WI38 (cell line): ENCODE measurements around the gene TSHZ1.

Experiments used
- H3K4me3 ChIP-seq: 2 replicates; pipeline ENCODE4 v1.5.1; 2011; ENCODE audit warnings: low read depth, mild to moderate bottlenecking, control low read depth, low read length
- TF ChIP-seq, protein P1 (sequence below): IDR thresholded peaks from 2 replicates; pipeline ENCODE4 v1.5.1; 2012; ENCODE audit warnings: low read depth, mild to moderate bottlenecking, control low read depth, low read length

TSHZ1 gene

GRCh38 chr18:75172299-75173124, 38.1 kb upstream of the TSHZ1 start:
- TF ChIP-seq, protein P1, sequence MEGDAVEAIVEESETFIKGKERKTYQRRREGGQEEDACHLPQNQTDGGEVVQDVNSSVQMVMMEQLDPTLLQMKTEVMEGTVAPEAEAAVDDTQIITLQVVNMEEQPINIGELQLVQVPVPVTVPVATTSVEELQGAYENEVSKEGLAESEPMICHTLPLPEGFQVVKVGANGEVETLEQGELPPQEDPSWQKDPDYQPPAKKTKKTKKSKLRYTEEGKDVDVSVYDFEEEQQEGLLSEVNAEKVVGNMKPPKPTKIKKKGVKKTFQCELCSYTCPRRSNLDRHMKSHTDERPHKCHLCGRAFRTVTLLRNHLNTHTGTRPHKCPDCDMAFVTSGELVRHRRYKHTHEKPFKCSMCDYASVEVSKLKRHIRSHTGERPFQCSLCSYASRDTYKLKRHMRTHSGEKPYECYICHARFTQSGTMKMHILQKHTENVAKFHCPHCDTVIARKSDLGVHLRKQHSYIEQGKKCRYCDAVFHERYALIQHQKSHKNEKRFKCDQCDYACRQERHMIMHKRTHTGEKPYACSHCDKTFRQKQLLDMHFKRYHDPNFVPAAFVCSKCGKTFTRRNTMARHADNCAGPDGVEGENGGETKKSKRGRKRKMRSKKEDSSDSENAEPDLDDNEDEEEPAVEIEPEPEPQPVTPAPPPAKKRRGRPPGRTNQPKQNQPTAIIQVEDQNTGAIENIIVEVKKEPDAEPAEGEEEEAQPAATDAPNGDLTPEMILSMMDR: no peak

GRCh38 chr18:75173125-75173432, 37.5 kb upstream of the TSHZ1 start:
- no peak overlapping the region for H3K4me3 ChIP-seq
- TF ChIP-seq, protein P1: no peak

More at GRCh38 chr18:75172299-75173124, 38.1 kb upstream of the TSHZ1 start:
- no peak overlapping the region for H3K4me3 ChIP-seq

- TF ChIP-seq, protein P1: no peak
- H3K4me3 ChIP-seq: no peak overlapping the region
These were observed 36.9 kb upstream of the TSHZ1 start for GRCh38 chr18:75173738-75174137.

- H3K4me3 ChIP-seq: no peak overlapping the region
- TF ChIP-seq, protein P1: no peak
These were observed 33.7 kb upstream of the TSHZ1 start for GRCh38 chr18:75176849-75177248.

GRCh38 chr18:75178376-75178775, 32.2 kb upstream of the TSHZ1 start:
- H3K4me3 ChIP-seq: no peak overlapping the region

DNA sequence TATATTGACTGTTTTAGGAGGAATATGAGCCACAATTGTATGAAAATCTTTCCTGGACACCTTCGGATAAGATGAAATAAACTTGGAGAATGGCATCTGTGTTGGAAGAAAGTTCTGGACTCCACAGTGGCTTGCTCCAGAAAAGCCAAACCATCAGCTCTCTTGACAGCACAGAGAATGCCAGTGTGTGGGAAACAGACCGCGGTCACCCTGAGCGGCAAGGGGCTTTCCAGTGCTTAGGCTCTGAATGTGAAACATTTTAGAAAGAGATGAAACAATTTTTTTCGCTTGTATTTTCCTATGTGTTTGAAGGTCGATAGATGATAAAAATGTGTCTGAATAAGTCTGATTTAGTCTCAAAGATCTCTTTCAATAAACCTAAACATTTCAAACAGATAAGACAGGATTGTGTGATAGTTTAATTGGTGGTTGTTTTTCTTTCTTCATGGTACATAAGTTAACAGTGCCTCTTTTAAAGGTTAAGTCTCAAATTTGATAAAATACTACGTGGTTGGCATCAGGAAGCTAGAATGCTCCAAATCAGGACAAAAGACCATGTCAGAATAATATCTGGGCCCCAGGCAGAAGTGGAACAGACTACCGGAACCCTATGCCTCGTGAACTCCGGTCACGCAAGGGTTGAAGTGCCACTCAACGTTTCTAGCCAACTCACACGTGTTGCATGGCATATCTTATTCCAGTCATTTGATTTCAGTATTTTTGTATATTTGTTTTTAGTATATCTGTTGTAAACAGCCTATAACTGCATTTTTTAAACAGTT, 30.6 kb upstream of the TSHZ1 start:
- TF ChIP-seq, protein P1: no peak

More at GRCh38 chr18:75178376-75178775, 32.2 kb upstream of the TSHZ1 start:
- TF ChIP-seq, protein P1: no peak

DNA sequence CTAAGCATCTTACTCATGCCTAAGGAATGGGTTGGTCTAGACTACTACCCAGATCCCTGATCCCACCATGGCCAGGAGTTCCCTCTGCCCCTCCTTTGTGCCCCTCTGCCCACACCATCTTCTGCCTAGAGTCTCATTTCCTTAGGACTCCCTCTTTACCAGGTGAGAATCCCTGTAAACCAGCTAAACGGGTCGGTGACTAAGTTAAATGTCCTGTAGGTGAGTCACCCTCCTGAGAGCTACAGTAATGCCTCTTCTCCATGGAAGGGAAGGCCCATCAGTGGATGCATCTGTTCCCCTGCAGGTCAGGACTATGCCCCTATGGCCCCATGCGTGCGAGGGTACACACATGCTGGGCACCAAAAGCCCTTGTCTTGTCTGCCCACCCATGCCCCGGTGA, 27.1 kb upstream of the TSHZ1 start:
- TF ChIP-seq, protein P1: no peak
- H3K4me3 ChIP-seq: no peak overlapping the region

More for the DNA sequence above, 30.6 kb upstream of the TSHZ1 start:
- H3K4me3 ChIP-seq: no peak overlapping the region
